ENCODE results near the gene CBARP. TPM values are rescaled to one million over a fixed set of nuclear protein-coding genes. Genes with fewer than 3 reads are reported as not detected.
A peak's percentile ranks its signal among the peaks of the same experiment; 100 is the strongest.

CBARP gene
- total RNA-seq, 1 experiment from 2014 or later, result 0.86 TPM

- DNase-seq (ENCODE audit: low read depth), result peak; percentile 93
Measured at GRCh38 chr19:1239796-1240737, 2.3 kb upstream of the CBARP start.

GRCh38 chr19:1239420-1239795, 1.6 kb upstream of the CBARP start:
- DNase-seq (ENCODE audit: low read depth), result no peak

GRCh38 chr19:1238369-1239303, 831 bp upstream of the CBARP start:
- DNase-seq (ENCODE audit: low read depth), result no peak

DNA sequence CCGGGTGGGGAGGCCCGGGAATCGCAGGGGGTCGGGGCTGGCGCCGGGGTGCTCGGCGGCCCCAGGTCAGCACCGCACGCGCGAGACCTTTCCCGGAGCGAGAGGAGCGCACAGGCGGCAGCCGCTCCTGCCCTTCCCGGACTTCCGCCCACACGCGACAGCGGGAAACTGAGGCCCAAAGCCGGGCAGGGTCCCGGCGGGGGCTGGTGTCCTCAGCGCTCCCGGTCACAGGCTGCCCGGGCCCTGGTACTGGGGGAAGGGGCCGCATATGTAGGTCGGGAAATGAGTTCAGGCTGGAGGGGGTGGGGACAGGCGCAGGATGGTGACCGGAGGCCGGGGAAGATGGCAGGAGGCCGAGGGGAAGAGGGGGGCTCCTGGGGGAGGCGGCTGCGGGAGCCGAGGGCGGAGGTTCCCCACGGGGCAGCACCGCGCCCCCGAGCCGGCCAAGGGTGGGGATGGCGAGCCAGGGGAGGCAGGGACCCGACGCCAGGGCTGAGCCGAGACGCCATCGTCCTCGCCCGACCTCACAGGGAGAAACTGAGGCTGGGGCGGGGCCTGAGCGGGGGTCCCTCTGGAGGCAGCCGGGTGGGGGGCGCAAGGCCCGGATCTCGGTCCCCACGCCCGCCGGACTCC, 662 bp downstream of the CBARP start:
- DNase-seq (ENCODE audit: low read depth), result no peak

DNA sequence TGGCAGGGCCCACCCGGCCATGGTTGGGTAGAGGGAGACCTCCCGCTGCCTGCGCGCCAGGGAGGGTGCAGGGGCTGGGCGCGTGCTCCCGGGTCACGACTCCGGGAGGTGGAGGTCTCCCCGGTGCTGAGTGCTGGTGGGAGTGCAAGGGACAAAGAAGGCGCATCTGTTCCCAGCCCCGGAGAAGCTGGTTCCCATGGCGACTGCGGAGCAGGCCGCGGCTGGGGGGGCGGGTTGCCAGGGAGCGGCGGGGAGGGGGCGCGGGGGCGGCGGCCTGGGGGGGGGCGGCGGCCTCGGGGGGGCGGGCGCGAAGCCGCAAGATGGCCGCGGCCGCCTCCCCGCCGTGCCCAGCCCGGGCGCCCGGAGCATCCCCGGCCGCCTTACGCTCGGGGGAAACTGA, 1.2 kb downstream of the CBARP start:
- no peak for DNase-seq (ENCODE audit: low read depth)

DNA sequence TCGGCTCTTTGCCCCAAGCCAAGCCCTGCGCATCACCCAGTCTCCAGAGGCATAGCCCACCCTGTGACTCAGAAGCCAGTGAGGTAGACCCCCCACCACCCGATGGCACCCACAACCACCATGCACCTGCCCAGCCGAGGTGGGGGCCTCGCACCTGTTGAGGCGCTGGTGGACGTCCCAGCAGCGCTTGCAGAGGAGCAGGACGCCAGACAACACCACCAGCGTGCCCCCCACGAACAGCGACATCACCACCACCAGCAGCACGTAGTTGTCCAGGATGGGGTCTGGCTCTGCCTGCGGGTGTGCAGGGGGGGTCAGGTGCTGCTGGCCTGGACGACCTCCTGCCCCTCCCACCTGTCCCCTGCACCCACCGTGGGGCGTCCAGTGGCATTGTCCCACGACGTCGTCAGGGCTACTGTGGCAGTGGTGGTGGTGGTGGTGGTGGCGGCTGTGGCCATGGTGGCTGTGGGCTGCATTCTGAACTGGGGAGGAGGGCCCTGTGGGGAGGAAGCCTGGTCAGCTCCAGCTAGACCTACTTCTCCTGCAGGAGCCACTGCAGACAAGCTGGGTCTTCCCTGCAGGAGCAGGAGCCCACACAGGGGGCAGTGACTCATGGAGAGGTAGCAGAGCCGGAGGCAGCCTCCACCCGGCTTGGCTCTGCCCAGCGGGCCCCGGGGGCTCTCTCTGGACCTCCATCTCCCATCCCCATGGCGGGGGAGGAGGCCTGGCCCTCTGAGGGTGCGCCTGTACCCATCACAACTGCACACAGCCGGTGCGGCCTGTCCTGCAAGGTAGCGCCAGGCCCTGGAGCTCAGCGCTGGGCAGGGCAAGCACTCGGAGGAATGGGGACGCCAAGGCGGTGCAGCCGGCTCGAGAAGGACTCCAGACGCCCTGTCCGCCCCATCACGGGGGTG, 1.9 kb downstream of the CBARP start:
- DNase-seq (ENCODE audit: low read depth), result peak; percentile 76

DNA sequence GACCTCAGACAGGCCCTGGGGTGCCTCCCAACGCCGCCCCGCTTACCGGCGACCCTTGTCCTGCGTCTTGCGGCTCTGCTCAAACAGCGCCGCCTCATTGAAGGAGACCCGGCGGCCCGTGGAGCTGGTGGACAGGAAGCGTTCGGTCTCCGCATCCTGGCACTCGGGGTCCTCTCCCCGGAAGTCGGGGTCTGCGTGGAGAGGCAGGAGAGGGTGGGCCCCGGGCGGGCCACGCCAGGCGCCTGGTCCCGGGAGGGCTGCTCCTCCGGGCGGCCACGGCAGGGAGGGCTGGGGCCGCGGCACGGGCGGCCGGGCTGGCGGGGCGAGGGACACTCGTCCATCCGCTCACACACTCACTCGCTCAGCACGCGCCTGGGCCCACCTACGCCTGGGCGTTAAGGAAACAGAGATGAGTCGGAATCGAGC, 2.8 kb downstream of the CBARP start:
- no peak for DNase-seq (ENCODE audit: low read depth)

DNA sequence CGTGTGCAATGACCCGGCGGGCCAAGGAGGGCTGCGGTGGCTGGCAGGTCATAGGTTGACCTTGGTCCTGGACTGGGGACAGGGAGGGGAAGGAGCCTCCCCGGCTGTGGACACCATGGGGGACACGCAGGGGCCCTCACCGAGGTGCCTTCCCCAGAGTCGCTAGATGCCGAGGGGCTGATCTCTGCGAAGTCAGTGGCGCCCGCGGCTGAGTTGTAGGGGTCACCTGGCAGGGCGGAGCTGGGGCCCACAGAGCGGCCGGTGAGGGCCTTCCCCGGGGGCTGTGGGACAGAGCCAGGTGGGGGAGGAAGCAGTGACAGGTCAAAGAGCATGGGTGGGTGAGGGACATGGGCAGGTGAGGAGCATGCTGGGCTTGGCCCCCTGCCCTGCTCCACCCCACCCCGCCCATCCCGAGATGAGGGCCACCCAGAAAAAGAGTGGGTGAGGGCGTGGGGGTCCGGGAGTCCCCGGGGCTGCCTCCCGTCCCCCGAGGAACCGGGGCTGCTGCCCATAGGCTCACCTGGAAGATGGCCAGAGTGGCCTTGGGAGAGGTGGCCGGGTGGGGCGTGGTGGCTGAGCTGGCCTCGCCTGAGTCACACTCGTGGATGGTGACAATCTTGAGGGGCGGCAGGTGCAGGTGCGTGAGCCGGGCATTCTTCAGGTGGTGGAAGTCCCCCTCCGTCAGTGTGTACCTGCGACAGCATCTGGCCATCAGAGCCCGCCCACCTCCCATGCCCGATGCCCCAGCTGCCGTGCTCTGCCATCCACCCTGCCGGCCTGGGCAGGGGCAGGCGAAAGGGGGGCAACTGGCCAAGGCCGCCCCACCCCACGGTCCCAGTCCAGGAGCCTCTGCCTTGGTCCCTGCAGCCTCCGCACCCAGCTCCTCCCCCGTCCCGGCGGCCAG, 3.5 kb downstream of the CBARP start:
- DNase-seq (ENCODE audit: low read depth), result no peak

DNA sequence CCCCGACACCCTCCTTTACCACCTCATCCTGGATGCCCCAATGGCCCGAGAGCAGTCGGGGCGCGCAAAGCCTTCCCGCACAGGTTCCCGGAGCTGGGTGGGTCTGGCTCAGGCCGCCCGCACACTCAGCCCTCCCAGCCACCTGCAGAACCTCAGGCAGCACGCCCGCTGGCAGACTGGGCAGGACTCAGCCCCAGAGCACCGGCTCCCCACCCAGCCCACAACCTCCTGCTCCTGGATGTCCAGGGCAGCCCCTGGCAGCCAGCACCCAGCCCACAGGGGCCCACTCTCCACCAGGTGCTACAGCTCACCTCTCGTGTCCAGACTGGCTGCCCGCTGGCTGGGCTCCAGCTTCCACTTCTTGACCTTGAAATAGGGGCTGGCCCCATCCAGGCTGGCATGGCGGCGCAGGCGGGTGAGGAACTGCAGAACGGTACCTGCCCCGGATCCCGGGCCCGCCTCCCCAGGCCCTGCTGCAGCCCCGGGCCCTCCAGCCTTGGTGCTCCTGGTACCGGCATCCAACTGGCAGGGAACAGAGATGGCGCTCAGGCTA, 4.6 kb downstream of the CBARP start:
- DNase-seq (ENCODE audit: low read depth), result no peak

- peak; percentile 52 for DNase-seq (ENCODE audit: low read depth)
Measured at GRCh38 chr19:1232652-1233072, 5.1 kb downstream of the CBARP start.

GRCh38 chr19:1231729-1232637, 5.8 kb downstream of the CBARP start:
- DNase-seq (ENCODE audit: low read depth), result no peak

- DNase-seq (ENCODE audit: low read depth), result no peak
Measured at GRCh38 chr19:1230783-1231489, 6.9 kb downstream of the CBARP start.

GRCh38 chr19:1229924-1230782, 7.7 kb downstream of the CBARP start:
- DNase-seq (ENCODE audit: low read depth), result no peak

GRCh38 chr19:1229056-1229923, 8.5 kb downstream of the CBARP start:
- no peak for DNase-seq (ENCODE audit: low read depth)

- DNase-seq (ENCODE audit: low read depth), result no peak
Measured at GRCh38 chr19:1228161-1228957, 9.4 kb downstream of the CBARP start.

Data from Daoy (cell line).